GM19025 (cell line): Measurements from ENCODE around the gene ADCY2.

Experiments used
- ATAC-seq: cut with Tn5 transposase; IDR thresholded peaks from one replicate; pipeline ENCODE4 v1.9.1; 2021; ENCODE audit warnings: mild to moderate bottlenecking, low read depth, moderate library complexity; ENCODE audit not compliant: unreplicated experiment

Gene ADCY2

GRCh38 chr5:7705736-7706135, 309.8 kb downstream of the ADCY2 start:
- no peak for ATAC-seq

- ATAC-seq, result no peak
Measured at GRCh38 chr5:7706256-7706655, 310.3 kb downstream of the ADCY2 start.

- no peak for ATAC-seq
Measured at GRCh38 chr5:7714119-7714518, 318.2 kb downstream of the ADCY2 start.

- no peak for ATAC-seq
Measured at GRCh38 chr5:7714697-7715096, 318.8 kb downstream of the ADCY2 start.

- no peak for ATAC-seq
Measured at GRCh38 chr5:7717691-7718090, 321.8 kb downstream of the ADCY2 start.

- no peak for ATAC-seq
Measured at GRCh38 chr5:7728076-7728475, 332.1 kb downstream of the ADCY2 start.

GRCh38 chr5:7741415-7742065, 345.6 kb downstream of the ADCY2 start:
- no peak for ATAC-seq

GRCh38 chr5:7742241-7742656, 346.3 kb downstream of the ADCY2 start:
- no peak for ATAC-seq

- no peak for ATAC-seq
Measured at GRCh38 chr5:7745882-7746610, 350.1 kb downstream of the ADCY2 start.

GRCh38 chr5:7747728-7748127, 351.8 kb downstream of the ADCY2 start:
- ATAC-seq, result no peak

- ATAC-seq, result no peak
Measured at GRCh38 chr5:7749626-7750025, 353.7 kb downstream of the ADCY2 start.

GRCh38 chr5:7751874-7752273, 355.9 kb downstream of the ADCY2 start:
- no peak for ATAC-seq

- no peak for ATAC-seq
Measured at GRCh38 chr5:7753181-7753580, 357.2 kb downstream of the ADCY2 start.

GRCh38 chr5:7753596-7753995, 357.7 kb downstream of the ADCY2 start:
- no peak for ATAC-seq

GRCh38 chr5:7754490-7754889, 358.6 kb downstream of the ADCY2 start:
- no peak for ATAC-seq

GRCh38 chr5:7754997-7755596, 359.2 kb downstream of the ADCY2 start:
- peak; percentile 82 for ATAC-seq

GRCh38 chr5:7755958-7756357, 360.0 kb downstream of the ADCY2 start:
- ATAC-seq, result no peak

- no peak for ATAC-seq
Measured at GRCh38 chr5:7756453-7756852, 360.5 kb downstream of the ADCY2 start.

GRCh38 chr5:7759257-7759871, 363.4 kb downstream of the ADCY2 start:
- ATAC-seq, result no peak

GRCh38 chr5:7759951-7760580, 364.1 kb downstream of the ADCY2 start:
- ATAC-seq, result no peak

GRCh38 chr5:7762267-7762666, 366.3 kb downstream of the ADCY2 start:
- ATAC-seq, result no peak
